Mononuclear cell (primary cell): Measurements from ENCODE around the gene RNF141. TPM values are rescaled to one million over a fixed set of nuclear protein-coding genes. Genes with fewer than 3 reads are reported as not detected.

ENCODE experiments used
- H3K27me3 ChIP-seq: 2 replicates; pipeline ENCODE4 v1.6.0; 2011; ENCODE audit warnings: low read length, control low read depth; ENCODE audit not compliant: insufficient read depth
- H3K4me1 ChIP-seq: 2 replicates; pipeline ENCODE4 v1.5.1; 2011; ENCODE audit warnings: mild to moderate bottlenecking, low read length, control low read depth; ENCODE audit not compliant: insufficient read depth
- H3K4me3 ChIP-seq: 2 replicates; pipeline ENCODE4 v1.5.1; 2011; ENCODE audit warnings: mild to moderate bottlenecking, low read length, moderate library complexity
- H3K9me3 ChIP-seq: 2 replicates; pipeline ENCODE4 v1.5.1; 2011; ENCODE audit warnings: low read depth, mild to moderate bottlenecking, control low read depth, low read length
- total RNA-seq: library from RNA; depleted of rRNA; stranded (reverse); fragments of >200 nt; gene quantifications from one replicate; pipeline ENCODE4 v1.2.3, GENCODE V29; 2012

Gene RNF141
- total RNA-seq, 1 donor = 30.6 TPM

DNA sequence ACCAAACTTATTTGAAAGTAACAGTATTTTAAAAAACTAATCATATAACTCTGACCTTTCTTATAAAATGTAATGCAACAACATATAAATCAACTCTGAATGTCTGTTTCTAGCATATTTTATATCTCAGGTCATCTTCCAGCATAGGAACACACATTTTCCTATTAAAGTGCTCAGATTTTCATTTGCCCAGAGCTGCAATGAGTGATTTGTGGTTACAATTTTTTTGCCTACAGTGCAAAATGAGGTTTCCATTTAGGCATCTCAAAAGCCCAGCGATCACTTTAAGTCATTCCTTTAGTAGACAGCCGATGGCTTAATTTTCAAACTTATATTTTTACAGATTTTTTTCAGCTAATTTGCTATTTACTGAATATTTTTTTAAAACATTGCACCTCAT lies 26.5 kb upstream of the RNF141 start:
- Histone ChIP-seq H3K4me1 (peaks cover 20% of the 10 kb centered on the region), H3K27me3 (no peaks in the 10 kb centered on the region), H3K4me3 (no peak overlapping the region), H3K9me3 (no peaks in the 10 kb centered on the region)

- Histone ChIP-seq H3K9me3 (no peaks in the 10 kb centered on the region), H3K4me3 (no peak overlapping the region), H3K27me3 (no peaks in the 10 kb centered on the region), H3K4me1 (peaks cover 20% of the 10 kb centered on the region)
Measured at GRCh38 chr11:10566257-10566957, 25.4 kb upstream of the RNF141 start.

DNA sequence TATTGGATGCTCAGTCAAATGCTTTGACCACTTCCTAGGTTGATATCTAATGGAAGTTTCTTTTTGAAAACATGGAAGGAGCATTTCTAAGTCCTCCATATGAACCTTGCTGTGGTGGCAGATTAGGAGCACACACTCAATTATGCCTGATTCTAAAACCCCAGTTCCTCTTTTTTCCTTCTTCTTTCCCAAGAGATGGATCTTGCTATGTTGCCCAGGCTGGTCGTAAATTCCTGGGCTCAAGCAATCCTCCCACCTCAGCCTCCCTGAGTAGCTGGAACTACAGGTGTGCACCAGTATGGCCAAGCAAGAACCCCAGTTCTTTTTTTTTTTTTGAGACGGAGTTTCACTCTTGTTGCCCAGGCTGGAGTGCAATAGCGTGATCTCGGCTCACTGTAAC lies 24.5 kb upstream of the RNF141 start:
- H3K4me3 ChIP-seq = no peak overlapping the region
- peaks cover 20% of the 10 kb centered on the region for H3K4me1 ChIP-seq
- H3K27me3 ChIP-seq = no peaks in the 10 kb centered on the region
- H3K9me3 ChIP-seq = no peaks in the 10 kb centered on the region

GRCh38 chr11:10564696-10565318 lies 23.8 kb upstream of the RNF141 start:
- no peaks in the 10 kb centered on the region for H3K27me3 ChIP-seq
- H3K9me3 ChIP-seq = no peaks in the 10 kb centered on the region
- no peak overlapping the region for H3K4me3 ChIP-seq
- H3K4me1 ChIP-seq = peaks cover 15% of the 10 kb centered on the region

- Histone ChIP-seq H3K27me3 (no peaks in the 10 kb centered on the region), H3K4me1 (peaks cover 13% of the 10 kb centered on the region), H3K4me3 (no peak overlapping the region), H3K9me3 (no peaks in the 10 kb centered on the region)
Measured at GRCh38 chr11:10564030-10564429, 23.0 kb upstream of the RNF141 start.

GRCh38 chr11:10561947-10562346 lies 21.0 kb upstream of the RNF141 start:
- H3K27me3 ChIP-seq = no peaks in the 10 kb centered on the region
- H3K4me3 ChIP-seq = no peak overlapping the region
- H3K9me3 ChIP-seq = no peaks in the 10 kb centered on the region
- H3K4me1 ChIP-seq = peaks cover 13% of the 10 kb centered on the region

DNA sequence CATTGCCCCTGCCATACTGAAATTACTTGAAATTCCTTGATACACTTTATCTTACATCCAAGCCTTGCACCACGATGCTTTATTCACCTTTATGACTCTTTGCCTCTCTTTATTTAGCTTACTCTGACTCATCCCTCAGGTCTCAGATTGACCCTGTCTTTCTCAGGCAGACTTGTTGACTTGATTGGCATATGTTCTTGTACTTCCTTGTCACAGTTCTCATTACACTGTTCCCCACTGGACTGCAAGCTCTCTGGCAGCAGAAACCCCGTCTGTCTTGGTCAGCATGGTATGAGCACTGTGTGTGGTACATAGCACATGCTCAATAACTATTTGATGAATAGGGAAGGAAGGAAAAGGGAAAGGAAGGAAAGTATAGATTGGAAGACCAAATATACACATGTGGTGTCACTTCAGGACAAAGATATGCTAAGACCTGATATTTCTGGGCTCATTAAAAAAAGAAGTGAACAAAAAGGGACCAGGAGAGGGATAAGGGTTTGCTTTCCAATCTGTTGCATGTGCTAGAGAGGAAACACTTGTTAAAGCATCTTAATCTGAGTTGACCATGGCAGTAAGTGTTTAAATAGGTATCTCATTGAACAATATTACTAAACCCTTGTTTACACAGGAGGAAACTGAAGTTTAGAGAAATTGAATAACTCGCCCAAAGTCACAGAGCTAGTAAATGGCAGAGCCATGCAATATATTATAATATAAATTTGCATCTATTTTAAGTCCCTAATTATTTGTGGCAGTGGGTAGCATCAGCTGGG lies 20.2 kb upstream of the RNF141 start:
- Histone ChIP-seq H3K9me3 (no peaks in the 10 kb centered on the region), H3K4me3 (no peak overlapping the region), H3K27me3 (no peaks in the 10 kb centered on the region), H3K4me1 (peaks cover 13% of the 10 kb centered on the region)

DNA sequence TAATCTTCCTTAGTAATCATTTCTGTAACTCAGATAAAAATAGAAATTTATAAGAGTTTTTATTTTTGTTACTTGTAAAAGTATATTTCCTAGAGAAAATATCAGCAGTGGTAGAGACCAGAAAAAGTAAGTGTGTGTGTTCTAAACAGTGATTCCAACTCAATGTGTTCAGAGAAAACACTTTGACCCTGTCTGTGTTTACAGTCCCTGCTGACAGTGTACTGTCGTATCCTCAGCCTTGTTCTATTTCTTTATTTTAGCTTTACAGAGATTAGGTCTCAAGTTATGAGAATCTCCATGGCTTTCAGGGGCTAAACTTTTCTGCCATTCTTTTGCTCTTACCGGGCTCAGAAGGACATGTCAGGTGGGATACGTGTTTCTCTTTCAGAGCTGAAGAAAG lies 17.3 kb upstream of the RNF141 start:
- no peaks in the 10 kb centered on the region for H3K9me3 ChIP-seq
- no peak overlapping the region for H3K4me3 ChIP-seq
- no peaks in the 10 kb centered on the region for H3K27me3 ChIP-seq
- no peaks in the 10 kb centered on the region for H3K4me1 ChIP-seq

DNA sequence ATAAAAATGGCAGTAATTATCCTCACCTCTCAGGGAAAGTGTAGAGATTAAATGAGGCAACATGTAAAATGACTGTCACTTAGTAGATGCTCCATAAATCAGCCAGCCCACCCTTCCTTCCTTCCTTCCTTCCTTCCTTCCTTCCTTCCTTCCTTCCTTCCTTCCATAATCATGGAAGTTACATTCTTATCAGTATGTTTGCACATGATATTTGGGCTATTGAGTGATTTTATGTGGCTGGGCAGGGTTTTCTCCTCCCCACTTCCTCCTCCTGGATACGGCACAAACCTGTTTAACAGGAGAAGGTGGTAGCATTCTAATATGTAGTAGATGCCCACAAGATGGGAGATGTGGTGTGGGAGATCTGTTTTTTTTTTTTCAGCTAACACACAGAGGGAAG lies 15.6 kb upstream of the RNF141 start:
- H3K27me3 ChIP-seq = no peaks in the 10 kb centered on the region
- no peaks in the 10 kb centered on the region for H3K4me1 ChIP-seq
- no peaks in the 10 kb centered on the region for H3K9me3 ChIP-seq
- H3K4me3 ChIP-seq = no peak overlapping the region

DNA sequence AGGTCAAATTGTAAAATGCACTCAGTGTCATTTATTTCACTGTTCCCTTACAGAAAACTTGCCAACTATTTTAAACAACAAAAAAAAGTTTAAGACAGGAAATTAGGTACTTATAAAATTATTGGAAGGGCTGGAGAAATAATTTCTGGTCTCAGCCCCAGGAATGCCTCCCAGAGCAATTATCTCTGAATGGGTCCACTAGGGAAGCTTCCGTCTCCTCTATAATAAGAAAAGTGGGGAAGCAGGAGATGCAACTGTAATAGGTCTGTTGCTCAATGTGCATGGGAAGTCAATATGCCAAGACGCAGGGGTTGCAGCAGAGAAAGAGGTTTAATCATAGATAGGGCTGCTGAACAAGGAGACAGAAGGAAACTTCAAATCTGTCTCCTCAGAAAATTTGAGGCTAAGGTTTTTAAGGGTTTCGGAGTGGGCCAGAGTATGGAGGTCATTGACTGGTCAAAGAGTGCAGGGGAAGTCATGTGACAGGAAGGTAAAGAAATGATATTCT lies 10.9 kb upstream of the RNF141 start:
- Histone ChIP-seq H3K4me3 (no peak overlapping the region), H3K9me3 (no peaks in the 10 kb centered on the region), H3K4me1 (no peaks in the 10 kb centered on the region), H3K27me3 (no peaks in the 10 kb centered on the region)

DNA sequence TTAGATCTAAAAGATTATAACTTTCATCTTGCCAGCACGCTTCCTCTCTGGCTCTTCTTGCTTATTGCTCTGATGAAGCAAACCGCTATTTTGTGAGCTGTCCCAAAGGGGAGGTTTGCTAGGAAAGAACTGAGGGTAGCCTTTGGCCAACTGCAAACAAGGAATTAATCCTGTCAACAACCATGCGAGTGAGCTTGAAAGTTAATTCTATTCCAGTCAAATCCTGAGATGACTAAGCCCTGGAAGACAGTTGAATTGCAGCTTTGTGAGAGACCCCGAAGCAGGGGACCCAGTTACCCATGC lies 10.3 kb upstream of the RNF141 start:
- Histone ChIP-seq H3K27me3 (no peaks in the 10 kb centered on the region), H3K4me3 (no peak overlapping the region), H3K9me3 (no peaks in the 10 kb centered on the region), H3K4me1 (no peaks in the 10 kb centered on the region)

- Histone ChIP-seq H3K4me3 (no peak overlapping the region), H3K9me3 (no peaks in the 10 kb centered on the region), H3K27me3 (no peaks in the 10 kb centered on the region), H3K4me1 (no peaks in the 10 kb centered on the region)
Measured at GRCh38 chr11:10550503-10551289, 9.7 kb upstream of the RNF141 start.

DNA sequence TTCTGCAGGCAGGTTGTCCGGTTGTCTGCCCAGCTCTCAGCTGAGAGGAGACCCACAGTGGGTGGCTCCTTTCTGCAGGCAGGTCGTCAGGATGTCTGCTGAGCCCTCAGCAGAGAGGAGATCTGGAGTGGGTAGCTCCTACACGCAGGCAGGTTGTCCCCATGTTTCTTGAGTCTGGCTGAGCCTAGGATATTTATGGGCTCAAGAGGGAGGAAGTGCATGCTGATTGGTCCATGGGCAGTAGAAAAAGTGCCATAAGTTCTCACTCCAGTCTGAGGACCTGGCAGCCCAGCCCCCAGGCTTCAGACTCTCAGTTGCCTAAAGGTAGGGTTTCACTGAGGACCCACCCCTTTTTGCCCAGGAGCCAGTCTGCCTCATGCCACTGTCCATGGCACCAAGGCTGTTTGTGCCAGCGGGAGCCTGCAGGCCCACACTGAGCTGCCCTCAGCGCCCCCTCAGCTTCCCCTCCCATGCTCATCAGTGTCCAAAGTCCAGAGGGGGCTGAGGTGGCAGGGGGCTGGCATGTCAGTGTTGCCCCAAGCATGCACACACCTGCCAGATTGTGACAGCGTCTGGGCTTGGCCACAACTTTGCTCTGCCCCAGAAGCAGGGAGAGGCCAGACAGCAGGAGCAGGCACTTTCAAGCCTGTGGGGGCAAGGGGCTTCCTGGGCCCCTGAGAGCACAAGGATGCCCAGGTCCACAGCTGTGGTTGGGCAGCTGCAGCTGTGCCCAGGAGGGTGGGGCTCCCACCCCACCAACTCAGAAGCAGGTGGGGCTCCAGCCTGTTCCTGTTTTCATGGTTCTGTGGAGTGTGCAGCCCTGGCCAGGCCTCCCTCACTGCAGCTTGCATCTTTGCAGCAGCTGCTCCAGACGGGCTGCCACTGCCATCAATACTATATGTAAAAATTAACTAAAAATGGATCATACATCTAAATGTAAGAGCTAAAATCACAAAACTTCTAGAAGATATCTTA lies 3.8 kb upstream of the RNF141 start:
- Histone ChIP-seq H3K27me3 (no peaks in the 10 kb centered on the region), H3K4me3 (no peak overlapping the region), H3K4me1 (peaks cover 24% of the 10 kb centered on the region), H3K9me3 (no peaks in the 10 kb centered on the region)

DNA sequence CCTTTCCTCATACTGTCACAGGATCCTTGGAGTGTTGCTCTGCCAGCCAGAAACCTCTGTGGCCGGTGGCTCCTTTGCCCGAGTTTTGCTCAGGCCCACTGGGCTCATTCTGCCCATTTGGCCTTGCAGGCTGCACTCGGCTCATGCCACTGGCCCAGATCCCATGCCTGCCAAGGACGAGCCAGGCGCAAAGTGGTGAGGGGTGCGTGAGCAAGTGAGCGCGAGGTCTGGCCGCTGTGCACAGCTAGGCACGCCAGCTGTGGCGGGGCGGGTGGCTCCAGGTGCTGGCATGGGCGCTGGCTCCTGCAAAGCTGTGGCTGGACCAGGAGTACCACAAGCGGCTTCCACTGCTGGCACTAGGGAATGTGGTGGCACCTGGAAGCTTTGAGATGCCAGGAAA lies 2.8 kb upstream of the RNF141 start:
- no peaks in the 10 kb centered on the region for H3K9me3 ChIP-seq
- H3K4me1 ChIP-seq = peaks cover 27% of the 10 kb centered on the region
- no peak overlapping the region for H3K4me3 ChIP-seq
- H3K27me3 ChIP-seq = no peaks in the 10 kb centered on the region
